Umbilical cord (tissue), 2 donors: ENCODE results near the gene MEIS2. TPM values are rescaled to one million over a fixed set of nuclear protein-coding genes. Genes with fewer than 3 reads are reported as not detected.

ENCODE experiments used
- DNase-seq: peaks from one replicate; pipeline ENCODE4 v3.0.0-alpha.2; 2015; ENCODE audit warnings: low spot score
- total RNA-seq: library from RNA; depleted of rRNA; stranded (reverse); fragments of >200 nt; gene quantifications from one replicate; pipeline ENCODE4 v1.2.3, GENCODE V29; 2014; ENCODE audit warnings: low replicate concordance; ENCODE audit not compliant: insufficient read depth

MEIS2 gene
- total RNA-seq, 1 donor from 2014 or later, result 43.3 TPM

DNA sequence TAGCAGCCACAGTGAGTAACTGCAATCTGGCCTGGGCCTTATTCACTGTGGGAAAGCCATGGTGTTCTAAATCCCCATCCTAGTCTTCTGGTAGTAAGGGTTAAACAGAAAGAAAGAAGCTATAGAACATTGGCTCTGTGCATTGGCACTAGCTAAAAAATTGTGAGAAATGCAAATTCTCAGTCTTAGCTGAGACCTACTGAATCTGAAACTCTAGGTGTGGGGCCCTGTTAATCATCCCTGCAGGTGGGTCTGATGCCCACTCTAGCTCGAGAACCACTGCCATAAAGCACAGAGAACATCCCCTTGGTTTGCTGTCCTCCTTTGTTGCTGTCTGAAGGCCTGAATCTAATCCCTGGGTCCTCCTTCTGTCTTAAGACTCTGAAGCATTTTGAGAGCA, 59.3 kb downstream of the MEIS2 start:
- no peak for DNase-seq

DNA sequence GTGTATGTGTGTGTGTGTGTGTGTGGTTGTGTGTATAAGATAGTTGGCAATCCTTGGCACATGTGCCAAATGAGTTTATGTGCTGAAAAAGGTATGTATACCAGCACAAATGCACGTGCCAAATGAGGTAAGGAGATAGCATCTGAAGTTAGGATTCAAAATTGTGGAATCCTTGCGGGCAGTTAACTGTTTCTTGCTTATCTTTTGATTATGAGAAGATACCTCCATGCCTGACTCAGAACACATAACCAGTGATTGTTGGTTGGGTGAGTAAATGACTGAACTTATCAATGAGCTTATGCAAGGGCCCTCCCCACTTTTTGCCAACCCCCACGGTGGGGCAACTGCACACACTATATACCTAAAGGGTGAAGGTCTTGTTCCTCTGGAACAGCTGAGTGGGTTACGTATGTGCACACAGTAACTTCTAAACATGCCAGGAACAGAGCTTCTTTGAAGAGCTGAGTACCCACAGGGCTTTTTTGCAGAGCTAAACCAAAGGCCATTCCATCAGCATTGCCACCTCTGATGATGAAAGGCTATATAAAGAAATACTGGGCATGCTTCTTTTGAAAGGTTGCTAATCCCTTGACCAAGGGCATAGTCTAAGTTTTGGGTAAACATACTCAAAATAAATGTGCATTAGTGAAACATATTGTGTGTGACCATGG, 60.1 kb downstream of the MEIS2 start:
- no peak for DNase-seq

DNA sequence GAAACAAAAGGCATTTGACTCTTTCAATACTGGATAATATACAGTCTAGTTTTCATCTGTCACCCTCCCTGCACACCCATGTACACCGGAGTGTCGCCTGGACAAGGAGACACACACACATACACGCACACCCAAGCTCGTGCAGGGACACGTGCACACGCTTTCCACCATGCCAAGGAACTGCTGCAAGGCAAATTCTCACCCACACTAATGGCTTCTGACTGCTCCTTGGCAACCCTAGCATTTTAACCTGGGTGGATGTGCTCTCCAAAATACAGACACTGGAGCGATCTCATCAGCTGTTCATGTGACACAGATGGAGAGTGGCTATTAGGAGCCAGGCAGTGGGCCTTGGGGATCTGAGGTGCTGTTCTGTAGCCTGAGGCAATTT, 61.6 kb downstream of the MEIS2 start:
- DNase-seq, result no peak

DNA sequence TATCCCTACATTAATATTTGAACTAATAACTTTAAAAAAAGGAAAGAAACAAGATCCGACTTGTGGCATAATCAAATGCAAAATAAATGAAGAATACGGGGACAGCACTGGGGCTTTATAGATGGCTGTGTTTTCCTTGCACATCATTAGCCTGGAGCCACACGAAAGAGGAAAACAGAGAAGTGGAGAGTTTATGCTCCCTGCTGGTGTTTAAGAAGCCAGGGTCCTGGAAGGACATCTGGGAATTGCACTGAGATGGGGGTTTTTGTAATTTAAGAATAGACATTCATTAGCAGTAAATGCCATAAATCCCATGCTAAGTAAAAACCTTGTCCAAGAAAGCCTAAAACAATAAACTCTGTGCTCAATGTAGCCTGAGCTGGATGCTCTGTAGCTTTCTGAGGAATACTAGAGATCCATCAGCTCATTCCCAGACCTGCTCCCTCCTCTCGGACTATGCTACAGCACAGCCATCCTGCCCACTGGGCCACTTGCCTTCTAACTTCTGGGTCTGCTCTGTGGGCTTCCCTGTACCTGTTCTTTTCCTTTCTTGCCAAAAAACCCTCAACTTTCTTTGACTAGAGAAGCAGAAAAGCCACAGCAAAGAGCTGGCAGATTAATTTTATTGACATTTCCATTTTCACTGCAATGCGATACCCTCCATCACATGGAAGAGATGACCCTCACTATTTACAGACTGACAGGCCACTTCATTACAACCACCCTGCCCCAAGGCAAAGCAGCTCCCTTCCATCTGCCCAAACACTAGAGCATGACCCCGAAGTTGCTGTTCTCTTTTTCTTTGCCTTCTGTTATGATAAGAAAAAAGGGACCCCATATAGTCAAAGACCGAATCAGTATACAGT, 62.3 kb downstream of the MEIS2 start:
- no peak for DNase-seq

DNA sequence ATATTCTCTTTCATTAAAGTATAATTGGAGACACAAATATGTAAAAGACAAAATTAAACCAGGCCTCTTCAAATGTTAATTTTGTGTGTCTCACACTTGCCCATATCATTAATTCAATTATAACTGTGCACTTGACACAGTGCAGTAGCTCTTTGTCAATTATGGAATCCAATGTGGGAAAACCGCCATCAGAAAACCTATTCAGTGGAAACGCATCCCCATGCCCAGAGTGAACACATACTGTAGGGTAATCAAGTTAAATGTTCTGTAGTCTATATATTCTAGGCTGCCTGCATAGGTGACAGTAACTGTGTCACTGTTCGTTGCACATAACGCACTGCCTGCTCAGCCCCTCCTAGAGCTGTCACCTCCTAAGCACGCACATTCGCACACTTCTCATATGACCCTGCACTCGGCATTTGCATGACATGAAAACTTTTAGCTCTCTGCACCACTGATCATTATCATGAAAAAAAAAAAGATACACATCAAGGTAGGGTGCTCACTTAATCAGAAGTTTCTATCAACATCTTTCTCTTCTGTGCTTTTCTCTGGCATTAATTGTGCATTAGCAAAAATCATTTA, 63.2 kb downstream of the MEIS2 start:
- no peak for DNase-seq

DNA sequence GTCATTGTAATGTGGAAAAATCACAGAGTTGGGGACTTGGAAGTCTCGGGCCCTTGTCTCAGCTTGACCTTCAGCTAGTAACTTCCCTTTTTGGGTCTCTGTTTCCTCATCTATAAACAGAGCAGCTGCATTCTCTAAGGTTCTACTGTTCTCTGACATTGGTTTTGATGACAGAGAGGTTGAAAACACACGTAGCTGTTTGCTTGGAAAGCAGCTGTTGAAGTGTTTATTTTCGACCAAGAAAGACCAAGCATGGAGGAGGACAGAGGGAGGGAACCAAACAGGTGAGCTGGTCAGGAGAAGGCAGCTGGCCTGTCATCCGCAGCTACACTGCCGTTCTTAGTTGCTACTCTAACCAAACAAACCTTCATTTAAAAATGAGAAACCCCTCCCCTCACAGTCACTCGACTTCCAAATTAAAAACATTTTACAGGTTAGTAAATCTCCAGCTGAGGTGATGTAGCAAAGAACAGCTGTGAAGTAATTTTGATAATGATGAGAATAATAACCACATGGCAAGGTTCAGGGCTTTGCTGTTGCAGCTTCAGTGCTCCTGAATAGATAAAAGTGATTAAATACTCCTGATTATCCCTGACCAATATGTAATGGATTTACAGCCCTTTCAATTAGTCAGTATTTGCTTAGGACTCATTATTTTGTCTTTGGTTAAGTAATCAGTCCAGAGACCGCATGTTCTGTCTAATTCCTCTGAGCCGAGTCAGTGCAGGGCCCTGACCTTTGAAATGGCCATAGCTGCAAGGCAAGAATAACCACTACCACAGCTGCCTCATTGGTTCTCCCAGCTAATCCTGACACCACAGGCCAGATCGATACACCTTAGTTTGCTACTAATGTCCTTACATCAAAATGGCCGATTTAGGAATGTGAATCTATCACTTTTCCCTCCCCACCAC, 65.3 kb downstream of the MEIS2 start:
- DNase-seq, result no peak

DNA sequence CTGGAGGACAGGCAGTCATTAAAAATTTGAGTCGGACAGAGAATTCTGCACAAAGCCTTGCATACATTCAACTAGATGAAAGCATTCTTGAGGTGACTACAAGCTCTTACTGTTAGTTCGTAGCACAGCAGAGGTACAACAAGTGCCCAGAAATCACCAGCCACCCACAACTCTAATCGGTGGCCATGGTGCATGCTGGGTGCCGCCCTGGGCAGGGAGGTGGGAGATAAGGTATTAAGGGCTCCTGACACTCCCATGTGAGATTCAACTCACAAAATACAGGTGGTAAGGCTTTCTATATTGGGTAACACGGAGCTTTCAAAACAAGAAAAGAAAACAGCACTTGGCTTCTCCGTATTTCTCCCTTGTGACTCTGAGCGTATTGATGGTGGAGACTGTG, 66.0 kb downstream of the MEIS2 start:
- no peak for DNase-seq

DNA sequence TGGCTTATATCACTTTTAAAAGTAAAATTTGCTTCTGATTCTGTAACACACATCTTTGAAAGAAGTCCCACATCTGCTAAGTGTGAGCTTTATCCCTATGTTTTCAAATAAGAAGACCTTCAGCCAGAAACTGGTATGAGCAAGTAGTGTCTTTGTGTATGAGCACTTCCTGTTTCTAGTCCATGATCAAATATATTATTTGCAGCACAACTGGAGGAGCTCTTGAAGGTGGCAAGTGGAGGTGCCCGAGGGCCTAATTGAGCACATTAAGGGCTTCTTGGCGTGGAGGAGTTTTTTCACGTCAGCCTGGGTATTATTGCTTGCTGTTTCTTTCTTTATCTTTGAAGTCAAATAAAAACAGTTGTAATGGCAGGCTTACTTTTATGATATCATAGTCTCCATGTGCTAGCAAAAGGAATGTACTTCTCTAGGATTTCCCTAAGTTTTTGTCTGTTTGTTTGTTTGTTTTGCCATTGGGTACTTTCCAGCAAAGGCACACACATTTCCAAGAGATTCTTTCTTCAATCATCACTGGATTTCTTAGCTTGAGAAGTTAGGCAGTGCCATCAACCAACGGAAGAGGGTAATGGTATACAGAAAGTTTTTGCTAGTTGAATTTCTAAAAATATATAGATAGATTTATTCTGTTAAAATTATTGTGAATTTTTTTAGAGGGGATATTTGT, 68.1 kb downstream of the MEIS2 start:
- no peak for DNase-seq

DNA sequence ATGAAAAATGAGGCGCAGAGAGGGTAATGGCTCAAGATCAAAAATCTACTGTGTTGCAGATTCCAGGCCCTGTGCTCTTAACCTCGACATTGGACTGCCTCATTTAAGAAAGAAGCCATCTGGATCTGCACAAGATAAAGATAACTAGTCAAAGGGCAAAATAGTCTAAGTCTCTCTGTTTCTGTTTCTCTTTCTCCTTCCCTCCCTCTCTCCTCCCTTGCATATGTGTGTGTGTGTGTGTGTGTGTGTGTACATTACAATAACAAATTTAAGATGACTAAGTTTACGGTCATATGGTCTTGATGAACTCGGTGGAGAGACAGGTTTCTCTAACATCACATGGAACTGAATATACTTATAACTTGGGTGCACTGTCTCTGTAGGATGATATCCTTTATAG, 69.2 kb downstream of the MEIS2 start:
- peak; percentile 55 for DNase-seq

DNA sequence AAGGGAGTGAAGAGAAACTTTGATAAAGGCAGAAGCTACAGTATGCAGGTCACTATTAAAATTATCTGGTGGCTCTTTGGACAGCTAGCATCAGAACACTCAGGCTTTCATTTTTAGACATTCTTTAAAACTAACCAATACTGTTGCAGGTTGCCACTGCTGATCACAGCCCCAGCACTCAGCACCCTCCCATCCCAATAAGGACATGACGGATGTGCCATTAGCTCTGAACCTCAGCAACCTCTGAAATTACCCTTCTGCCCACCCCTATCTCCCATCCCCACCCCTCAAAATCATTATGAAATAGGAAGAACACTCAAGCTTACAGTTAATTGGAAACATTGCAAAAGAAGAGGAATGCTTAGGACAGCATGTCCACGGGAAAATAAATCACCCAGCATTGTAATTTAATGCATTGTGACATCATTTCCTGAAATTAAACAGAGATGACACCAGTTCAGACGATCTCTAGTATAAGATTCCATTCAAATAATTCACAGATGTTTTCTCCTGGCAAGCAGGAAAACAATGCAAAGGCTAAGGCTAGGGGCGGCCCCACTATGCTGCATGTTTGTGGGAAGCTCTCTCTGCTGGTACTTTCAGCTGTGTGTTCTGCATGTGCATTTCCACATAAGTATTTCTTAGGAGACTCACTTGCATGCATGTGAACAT, 71.6 kb downstream of the MEIS2 start:
- no peak for DNase-seq

DNA sequence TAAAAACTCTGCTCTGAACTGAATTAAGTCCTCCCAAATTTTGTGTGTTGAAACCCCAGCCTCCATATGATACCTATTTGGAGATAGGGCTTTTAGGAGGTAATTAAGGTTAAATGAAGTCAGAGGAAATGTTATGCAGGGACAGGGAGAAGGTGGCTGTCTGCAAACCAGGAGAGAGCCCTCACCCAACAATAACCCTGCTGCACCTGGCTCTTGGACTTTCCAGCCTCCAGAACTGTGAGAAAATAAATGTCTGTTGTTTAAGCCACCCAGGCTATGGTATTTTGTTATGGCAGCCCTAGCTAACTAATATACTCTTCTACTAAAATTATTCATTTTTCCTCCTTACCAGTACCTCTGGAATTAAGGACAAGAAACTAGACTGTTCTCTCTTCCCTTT, 79.5 kb downstream of the MEIS2 start:
- no peak for DNase-seq

DNA sequence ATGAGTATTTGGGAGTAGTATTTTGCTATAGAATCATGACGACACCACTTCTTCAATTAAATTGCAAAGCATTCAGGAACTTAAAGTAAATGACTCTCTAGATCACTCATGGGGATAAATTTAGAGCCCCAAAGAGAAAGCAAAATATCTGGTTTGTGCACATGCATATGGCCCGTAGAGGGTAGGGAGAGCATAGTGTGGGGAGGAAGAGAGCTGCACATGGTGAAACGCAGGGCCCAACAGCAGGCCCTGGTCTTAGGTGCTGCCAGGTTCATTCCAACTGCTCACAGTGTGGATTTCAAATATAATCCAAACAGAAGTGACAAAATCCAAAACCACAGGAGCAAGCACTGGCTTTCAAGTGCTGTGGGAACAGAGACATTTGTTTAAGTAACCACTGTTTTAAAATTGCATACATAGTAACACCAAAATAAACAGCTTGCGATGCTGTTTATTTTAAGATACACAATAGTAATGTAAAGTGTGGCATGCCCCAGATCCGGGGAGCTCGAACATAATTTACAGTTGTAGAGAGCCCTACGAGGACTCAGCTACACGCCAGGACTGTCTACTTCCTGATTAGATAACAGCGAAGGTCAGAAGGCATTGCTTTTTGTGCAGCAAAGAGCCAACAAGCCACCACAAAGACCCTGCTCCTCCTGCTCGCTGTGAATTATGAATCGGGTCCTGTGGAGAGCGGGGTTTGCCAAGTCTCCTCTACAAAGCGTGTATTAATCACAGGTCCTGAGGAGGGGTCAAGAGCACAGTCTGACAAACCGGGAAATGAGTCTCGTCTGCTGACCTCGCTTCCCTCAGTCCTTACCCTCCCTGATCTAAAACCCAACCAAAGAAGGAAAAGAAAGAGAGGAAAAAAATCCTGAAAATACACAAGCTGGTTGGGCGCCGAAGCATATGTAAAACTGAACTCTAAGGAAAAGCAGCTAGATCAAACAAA, 80.6 kb downstream of the MEIS2 start:
- DNase-seq, result peak; percentile 65

DNA sequence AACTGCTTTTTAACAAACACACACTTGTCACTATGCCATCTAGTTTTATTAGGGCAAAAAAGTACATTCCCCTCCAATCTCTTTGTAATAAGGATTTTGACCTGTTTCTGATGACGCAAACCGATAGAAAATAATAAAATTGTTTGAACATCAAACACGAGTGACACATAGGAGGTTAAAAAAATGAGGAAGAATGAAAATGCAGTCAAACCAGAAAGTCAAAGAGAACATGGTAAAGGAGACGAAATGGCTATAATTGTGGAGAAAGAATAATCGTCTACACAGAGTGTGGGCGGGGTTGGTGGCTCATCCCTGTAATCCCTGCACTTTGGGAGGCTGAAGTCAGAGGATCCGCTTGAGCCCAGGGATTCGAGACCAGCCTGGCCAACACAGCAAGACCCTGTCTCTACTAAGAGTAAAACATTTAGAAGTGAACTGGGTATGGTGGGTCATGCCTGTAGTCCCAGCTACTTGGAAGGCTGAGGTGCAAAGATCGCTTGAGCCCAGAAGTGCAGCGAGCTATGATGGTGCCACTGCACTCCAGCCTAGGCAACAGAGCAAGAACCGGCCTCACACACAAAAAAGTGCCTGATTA, 83.2 kb downstream of the MEIS2 start:
- DNase-seq, result peak; percentile 25

DNA sequence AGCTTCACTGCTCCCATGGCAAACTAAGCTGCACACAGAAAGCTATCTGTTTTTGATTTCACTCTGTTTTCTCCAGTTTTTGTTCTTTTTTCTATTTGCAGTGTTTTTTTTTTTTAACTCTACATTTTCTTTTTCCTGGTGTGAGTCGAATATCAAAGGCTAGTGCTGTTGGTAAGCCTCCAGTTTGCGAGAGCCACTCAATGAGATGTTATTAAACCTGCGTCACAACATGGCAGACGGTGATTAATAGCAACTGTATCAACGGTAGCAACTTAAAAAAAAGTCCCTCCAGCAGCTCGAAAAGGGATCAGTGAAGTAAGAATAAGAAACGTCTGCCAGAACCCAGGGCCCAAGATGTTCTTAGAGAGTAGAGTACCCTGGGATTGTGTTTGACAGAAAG, 84.1 kb downstream of the MEIS2 start:
- peak; percentile 71 for DNase-seq

DNA sequence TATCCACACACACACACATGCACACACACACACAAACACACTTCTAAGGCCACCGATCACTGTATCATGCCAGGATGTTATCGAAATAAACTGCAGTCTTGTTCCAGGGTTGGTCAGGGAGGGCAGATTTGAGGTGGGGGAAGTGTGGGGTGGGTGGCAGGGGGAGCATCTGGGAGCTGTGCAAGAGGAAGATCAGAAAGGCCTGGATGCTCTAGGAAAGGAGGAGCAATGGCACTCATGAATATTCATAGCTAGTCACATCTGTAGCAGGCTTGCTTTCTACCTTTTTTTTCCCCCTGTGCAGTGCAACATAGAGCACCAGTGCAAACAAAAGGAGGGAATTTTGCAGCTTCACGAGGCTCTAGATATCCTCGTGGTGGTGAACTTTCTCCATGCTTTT, 84.9 kb downstream of the MEIS2 start:
- DNase-seq, result peak; percentile 14

DNA sequence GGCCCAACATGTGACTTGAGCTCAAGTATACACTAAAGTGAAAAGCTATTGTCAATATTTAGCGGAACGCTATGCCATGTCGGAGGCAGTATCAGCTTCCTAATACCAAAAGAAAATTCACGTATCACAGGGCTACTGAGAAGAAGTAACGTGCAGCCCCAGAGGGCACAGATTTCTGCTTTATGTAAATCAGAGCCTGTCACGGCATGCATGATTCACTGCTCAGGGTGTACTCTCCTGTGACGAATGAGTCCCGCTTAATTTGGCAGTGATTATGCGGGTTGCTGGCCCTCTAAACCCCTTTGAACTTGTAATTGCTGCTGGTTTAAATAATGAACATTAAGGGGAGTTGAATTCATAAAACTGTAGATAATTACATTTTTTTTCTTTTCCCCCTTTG, 85.3 kb downstream of the MEIS2 start:
- peak; percentile 52 for DNase-seq

DNA sequence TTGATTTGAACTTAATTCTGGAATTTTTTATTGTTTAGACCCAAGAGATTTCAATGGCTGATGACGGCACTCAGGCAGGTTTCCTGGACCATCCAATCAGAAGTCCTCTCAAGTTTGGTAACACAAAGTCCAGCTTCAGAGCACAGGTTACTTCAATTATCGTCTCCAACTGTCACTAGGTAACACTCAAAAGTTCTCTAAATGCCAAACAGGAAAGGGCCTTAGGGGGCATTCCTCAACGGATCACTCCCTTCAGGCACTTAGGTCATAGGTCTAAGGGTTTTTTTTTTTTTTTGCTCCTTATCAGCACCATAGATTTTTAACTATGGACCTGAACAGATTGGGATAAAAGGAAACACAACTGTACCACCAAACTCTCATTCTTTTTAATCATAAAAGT, 85.8 kb downstream of the MEIS2 start:
- DNase-seq, result no peak

DNA sequence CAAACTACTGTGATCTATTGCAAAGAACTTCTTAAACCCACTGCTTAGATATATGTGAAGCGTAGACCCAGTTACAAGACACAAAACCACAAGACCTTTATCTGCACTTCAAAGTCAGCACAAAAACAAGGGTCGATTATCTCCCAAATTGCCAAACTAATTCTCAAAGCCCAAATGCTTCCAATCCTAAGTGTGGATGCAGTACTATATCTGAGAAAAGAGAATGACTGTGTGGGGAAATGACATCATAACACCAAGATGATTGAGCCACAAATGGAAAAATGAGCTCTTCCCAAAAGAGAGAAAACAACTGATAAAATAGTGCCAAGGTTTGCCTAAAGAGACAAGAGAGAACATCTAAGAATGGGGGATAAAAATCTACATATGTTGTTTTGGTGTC, 86.2 kb downstream of the MEIS2 start:
- no peak for DNase-seq

DNA sequence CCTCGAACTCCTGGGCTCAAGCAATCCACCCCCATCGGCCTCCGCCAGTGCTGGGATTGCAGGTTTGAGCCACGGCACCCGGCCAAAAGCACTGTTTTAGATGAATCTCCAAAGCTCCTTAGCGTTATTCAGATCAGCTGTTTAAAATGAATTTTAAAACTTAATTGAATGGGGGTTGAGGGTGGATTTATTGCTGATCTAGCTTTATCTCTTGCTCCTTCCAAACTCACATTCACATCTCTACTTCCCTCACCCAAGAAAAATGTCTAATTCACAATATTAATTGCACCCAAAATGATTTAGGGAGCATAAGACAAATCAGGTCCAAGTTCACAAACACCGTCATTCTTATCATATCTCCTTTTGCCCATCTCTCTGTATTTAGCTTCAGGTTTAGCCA, 89.8 kb downstream of the MEIS2 start:
- no peak for DNase-seq
